Neural crest cell (in vitro differentiated cells): ENCODE measurements around the gene NHEJ1. TPM values are rescaled to one million over a fixed set of nuclear protein-coding genes. Genes with fewer than 3 reads are reported as not detected.

Source experiments
- DNase-seq: peaks from one replicate; pipeline ENCODE4 v3.0.0; 2021; ENCODE audit warnings: low read depth, mixed read lengths, low spot score
- H3K27ac Mint-ChIP-seq: one replicate; pipeline ENCODE4 v1.8.0; 2021; ENCODE audit warnings: mild to moderate bottlenecking, mixed read lengths; ENCODE audit not compliant: unreplicated experiment
- H3K27me3 Mint-ChIP-seq: 2 replicates; pipeline ENCODE4 v1.8.0; 2021; ENCODE audit warnings: low read depth, mild to moderate bottlenecking, mixed read lengths
- H3K36me3 Mint-ChIP-seq: 2 replicates; pipeline ENCODE4 v1.8.0; 2021; ENCODE audit warnings: low read depth, mild to moderate bottlenecking, mixed read lengths
- H3K4me1 Mint-ChIP-seq: 2 replicates; pipeline ENCODE4 v1.8.0; 2021; ENCODE audit warnings: mixed read lengths
- H3K4me3 Mint-ChIP-seq: one replicate; pipeline ENCODE4 v1.8.0; 2021; ENCODE audit warnings: mild to moderate bottlenecking, mixed read lengths
- H3K9me3 Mint-ChIP-seq: 2 replicates; pipeline ENCODE4 v1.8.0; 2021; ENCODE audit warnings: mixed read lengths
- CTCF ChIP-seq: fragments of 200-600 bp; sonication (generic); conservative IDR thresholded peaks from 2 replicates; pipeline ENCODE4 v1.5.0; 2021; ENCODE audit warnings: antibody characterized with exemption, mild to moderate bottlenecking
- total RNA-seq: library from RNA; stranded (reverse); gene quantifications from 2 replicates; pipeline ENCODE4 v1.2.1, GENCODE V29; 2021

Gene NHEJ1
- total RNA-seq, 1 donor from 2014 or later, result 26.8 TPM

GRCh38 chr2:219116776-219117646 lies 43.6 kb downstream of the NHEJ1 start:
- H3K36me3 Mint-ChIP-seq, result no peaks in the 10 kb centered on the region
- no peaks in the 10 kb centered on the region for H3K27me3 Mint-ChIP-seq
- no peaks in the 10 kb centered on the region for H3K4me1 Mint-ChIP-seq
- TF ChIP-seq CTCF, result no peak
- DNase-seq, result no peak
- H3K27ac Mint-ChIP-seq, result no peak overlapping the region
- no peak overlapping the region for H3K4me3 Mint-ChIP-seq
- no peaks in the 10 kb centered on the region for H3K9me3 Mint-ChIP-seq

GRCh38 chr2:219112651-219113338 lies 47.8 kb downstream of the NHEJ1 start:
- Mint-ChIP-seq H3K4me3 (no peak overlapping the region), H3K27me3 (no peaks in the 10 kb centered on the region), H3K4me1 (peaks cover 10% of the 10 kb centered on the region), H3K36me3 (no peaks in the 10 kb centered on the region), H3K27ac (no peak overlapping the region), H3K9me3 (no peaks in the 10 kb centered on the region)
- TF ChIP-seq CTCF, result no peak
- DNase-seq, result no peak

GRCh38 chr2:219112062-219112406 lies 48.6 kb downstream of the NHEJ1 start:
- H3K36me3 Mint-ChIP-seq, result no peaks in the 10 kb centered on the region
- no peak for TF ChIP-seq CTCF
- no peak overlapping the region for H3K4me3 Mint-ChIP-seq
- no peak overlapping the region for H3K27ac Mint-ChIP-seq
- H3K9me3 Mint-ChIP-seq, result no peaks in the 10 kb centered on the region
- DNase-seq, result no peak
- peaks cover 11% of the 10 kb centered on the region for H3K4me1 Mint-ChIP-seq
- H3K27me3 Mint-ChIP-seq, result no peaks in the 10 kb centered on the region

GRCh38 chr2:219111375-219112061 lies 49.1 kb downstream of the NHEJ1 start:
- no peak for DNase-seq
- no peak overlapping the region for H3K27ac Mint-ChIP-seq
- TF ChIP-seq CTCF, result no peak
- no peak overlapping the region for H3K4me3 Mint-ChIP-seq
- H3K36me3 Mint-ChIP-seq, result no peaks in the 10 kb centered on the region
- H3K4me1 Mint-ChIP-seq, result peaks cover 11% of the 10 kb centered on the region
- no peaks in the 10 kb centered on the region for H3K9me3 Mint-ChIP-seq
- H3K27me3 Mint-ChIP-seq, result no peaks in the 10 kb centered on the region

GRCh38 chr2:219109471-219109870 lies 51.1 kb downstream of the NHEJ1 start:
- no peaks in the 10 kb centered on the region for H3K27me3 Mint-ChIP-seq
- peak; percentile 5 for DNase-seq
- H3K4me1 Mint-ChIP-seq, result peaks cover 15% of the 10 kb centered on the region
- H3K27ac Mint-ChIP-seq, result no peak overlapping the region
- no peaks in the 10 kb centered on the region for H3K9me3 Mint-ChIP-seq
- no peak for TF ChIP-seq CTCF
- no peak overlapping the region for H3K4me3 Mint-ChIP-seq
- no peaks in the 10 kb centered on the region for H3K36me3 Mint-ChIP-seq
